Measurements from ENCODE around the gene ZBTB20. TPM values are rescaled to one million over a fixed set of nuclear protein-coding genes. Genes with fewer than 3 reads are reported as not detected.

Gene ZBTB20
- total RNA-seq, 3 donors from 2014 or later (not counting 1 experiment from before 2014, with no cell fraction given): 52.7 to 58.3 (median 55.9) TPM

DNA sequence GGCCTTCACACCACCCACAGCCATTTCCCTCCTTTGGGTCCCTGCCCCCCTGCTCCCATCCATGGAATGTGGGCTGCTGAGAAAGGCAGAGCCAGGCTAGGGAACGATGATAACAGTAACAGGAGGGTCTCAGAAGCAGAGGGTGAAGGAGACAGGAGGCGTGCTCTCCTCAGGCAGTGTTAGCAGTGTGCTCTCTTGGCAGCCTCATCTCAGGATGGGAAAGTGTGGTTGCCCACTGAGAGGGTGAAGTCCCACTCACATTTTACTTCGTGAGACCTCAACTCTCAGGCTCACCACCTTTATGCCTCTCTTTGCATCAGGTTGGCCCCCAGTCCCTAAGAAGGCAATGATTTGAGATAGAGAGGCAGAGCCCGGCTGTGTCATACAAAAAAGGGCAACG is 828.8 kb downstream of the ZBTB20 start:
- 88% methylated on average over 4 of the region's 5 CpGs for WGBS (ENCODE audit: insufficient coverage)
- no peaks in the 10 kb centered on the region for H3K9me3 ChIP-seq (ENCODE audit: control insufficient read depth, insufficient read depth, low read length)
- no peaks in the 10 kb centered on the region for H3K36me3 Mint-ChIP-seq
- intact Hi-C loops (cut with micrococcal nuclease): no loop called here
- no peaks in the 10 kb centered on the region for H3K27me3 Mint-ChIP-seq (ENCODE audit: low read depth in 2 of 2)
- H3K4me1 ChIP-seq (ENCODE audit: control insufficient read depth, insufficient read depth, low read length): peaks cover 10% of the 10 kb centered on the region
- peaks cover 4% of the 10 kb centered on the region for H3K36me3 ChIP-seq (ENCODE audit: control insufficient read depth, insufficient read depth, low read length)
- H3K27ac Mint-ChIP-seq: peak overlapping the region in 1 of 2 donors; percentile 55
- no peaks in the 10 kb centered on the region for H3K27me3 ChIP-seq (ENCODE audit: control insufficient read depth, insufficient read depth, low read length)
- peaks cover 56 to 58% of the 10 kb centered on the region in 2 donors for H3K4me1 Mint-ChIP-seq
- no peaks in the 10 kb centered on the region for H3K9me3 Mint-ChIP-seq
- ATAC-seq: no peak
- no peak overlapping the region for H3K4me3 Mint-ChIP-seq
- no peak overlapping the region for H3K4me3 ChIP-seq (ENCODE audit: low read length)
- DNase-seq: no peak
- TF ChIP-seq CTCF (IDR thresholded peaks at IDR 0.05): no peak
- H3K27ac ChIP-seq (ENCODE audit: low read length): no peak overlapping the region

- Histone ChIP-seq H3K9me3 (ENCODE audit: control insufficient read depth, insufficient read depth, low read length) (no peaks in the 10 kb centered on the region), H3K4me1 (ENCODE audit: control insufficient read depth, insufficient read depth, low read length) (peaks cover 9% of the 10 kb centered on the region), H3K27me3 (ENCODE audit: control insufficient read depth, insufficient read depth, low read length) (no peaks in the 10 kb centered on the region), H3K27ac (ENCODE audit: low read length) (peak overlapping the region; percentile 13), H3K36me3 (ENCODE audit: control insufficient read depth, insufficient read depth, low read length) (peaks cover 7% of the 10 kb centered on the region), H3K4me3 (ENCODE audit: low read length) (no peak overlapping the region)
- H3K27me3 Mint-ChIP-seq (ENCODE audit: low read depth in 2 of 2): no peaks in the 10 kb centered on the region
- peak overlapping the region; percentile 70 to 80 for H3K27ac Mint-ChIP-seq
- peak overlapping the region; percentile 10 for H3K4me3 Mint-ChIP-seq
- no CpG with 5 or more reads among the region's 2 CpGs for WGBS (ENCODE audit: insufficient coverage)
- ATAC-seq (peak; percentile 43 to 60 (median 57)), DNase-seq (no peak)
- no peaks in the 10 kb centered on the region for H3K9me3 Mint-ChIP-seq
- intact Hi-C loops (cut with micrococcal nuclease): no loop called here
- H3K4me1 Mint-ChIP-seq: peaks cover 47 to 52% of the 10 kb centered on the region in 2 donors
- H3K36me3 Mint-ChIP-seq: no peaks in the 10 kb centered on the region
- TF ChIP-seq CTCF (IDR thresholded peaks at IDR 0.05): no peak
Observed at GRCh38 chr3:114314282-114314681, 832.8 kb downstream of the ZBTB20 start.

DNA sequence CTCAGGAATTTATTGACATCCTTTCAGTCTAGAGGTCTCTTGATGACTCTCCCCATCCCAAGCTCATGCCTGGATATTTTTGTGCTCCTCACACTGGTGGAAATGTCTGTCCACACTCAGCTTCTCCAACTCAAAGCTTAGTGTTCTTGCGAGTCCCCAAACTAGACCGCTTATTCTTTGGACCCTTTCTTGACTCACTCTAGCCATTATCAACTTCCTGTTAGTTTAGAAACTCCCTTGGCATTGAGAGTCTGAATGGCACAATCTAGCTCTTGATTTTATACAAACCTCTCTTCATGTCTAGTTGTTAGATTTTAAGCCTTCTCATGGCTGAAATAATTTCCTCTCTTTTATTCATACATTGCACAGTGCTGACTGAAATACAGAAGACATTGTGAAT is 833.7 kb downstream of the ZBTB20 start:
- no peaks in the 10 kb centered on the region for H3K27me3 ChIP-seq (ENCODE audit: control insufficient read depth, insufficient read depth, low read length)
- 79% methylated on average over 2 of the region's 2 CpGs for WGBS (ENCODE audit: insufficient coverage)
- no peaks in the 10 kb centered on the region for H3K27me3 Mint-ChIP-seq (ENCODE audit: low read depth in 2 of 2)
- intact Hi-C loops (cut with micrococcal nuclease): no loop called here
- TF ChIP-seq CTCF (IDR thresholded peaks at IDR 0.05): no peak
- H3K27ac Mint-ChIP-seq: peak overlapping the region; percentile 70 to 80
- no peaks in the 10 kb centered on the region for H3K36me3 Mint-ChIP-seq
- no peaks in the 10 kb centered on the region for H3K9me3 Mint-ChIP-seq
- peak in 2 of 3 donors; percentile 21 to 23 for ATAC-seq
- H3K4me1 Mint-ChIP-seq: peaks cover 56% of the 10 kb centered on the region in 2 donors
- no peaks in the 10 kb centered on the region for H3K9me3 ChIP-seq (ENCODE audit: control insufficient read depth, insufficient read depth, low read length)
- no peak overlapping the region for H3K4me3 ChIP-seq (ENCODE audit: low read length)
- no peak overlapping the region for H3K27ac ChIP-seq (ENCODE audit: low read length)
- H3K36me3 ChIP-seq (ENCODE audit: control insufficient read depth, insufficient read depth, low read length): peaks cover 7% of the 10 kb centered on the region
- H3K4me1 ChIP-seq (ENCODE audit: control insufficient read depth, insufficient read depth, low read length): peaks cover 16% of the 10 kb centered on the region
- DNase-seq: no peak
- H3K4me3 Mint-ChIP-seq: peak overlapping the region; percentile 2

GRCh38 chr3:114310695-114311094 is 836.4 kb downstream of the ZBTB20 start:
- Mint-ChIP-seq H3K27me3 (ENCODE audit: low read depth in 2 of 2) (no peaks in the 10 kb centered on the region), H3K4me1 (peaks cover 53 to 57% of the 10 kb centered on the region in 2 donors), H3K4me3 (no peak overlapping the region), H3K9me3 (no peaks in the 10 kb centered on the region), H3K27ac (peak overlapping the region; percentile 25 to 84), H3K36me3 (no peaks in the 10 kb centered on the region)
- no peak for ATAC-seq
- H3K4me3 ChIP-seq (ENCODE audit: low read length): no peak overlapping the region
- TF ChIP-seq CTCF (IDR thresholded peaks at IDR 0.05): no peak
- H3K27me3 ChIP-seq (ENCODE audit: control insufficient read depth, insufficient read depth, low read length): no peaks in the 10 kb centered on the region
- no peak overlapping the region for H3K27ac ChIP-seq (ENCODE audit: low read length)
- intact Hi-C loops (cut with micrococcal nuclease): no loop called here
- H3K4me1 ChIP-seq (ENCODE audit: control insufficient read depth, insufficient read depth, low read length): peaks cover 24% of the 10 kb centered on the region
- H3K9me3 ChIP-seq (ENCODE audit: control insufficient read depth, insufficient read depth, low read length): no peaks in the 10 kb centered on the region
- WGBS (ENCODE audit: insufficient coverage): 93% methylated on average over 1 of the region's 2 CpGs
- H3K36me3 ChIP-seq (ENCODE audit: control insufficient read depth, insufficient read depth, low read length): peaks cover 10% of the 10 kb centered on the region
- DNase-seq: no peak
